NCI-H2227 (cell line): ENCODE measurements around the gene RABGAP1L.
"Not testable (repeated sequence)": the region's sequence is repeated elsewhere in the genome, so short reads cannot be mapped to it uniquely, and the experiment has no call there.

Experiments used
- DNase-seq: peaks from one replicate; lab custom pipeline; 2025; ENCODE audit not compliant: unreplicated experiment; lab: John Stamatoyannopoulos, UW

The RABGAP1L gene

GRCh38 chr1:174652569-174653280 lies 493.4 kb downstream of the RABGAP1L start:
- DNase-seq, result peak; percentile 24

- DNase-seq, result no peak
Measured at GRCh38 chr1:174654560-174654959, 495.2 kb downstream of the RABGAP1L start.

GRCh38 chr1:174656409-174657059 lies 497.2 kb downstream of the RABGAP1L start:
- no peak for DNase-seq

GRCh38 chr1:174657411-174657810 lies 498.1 kb downstream of the RABGAP1L start:
- no peak for DNase-seq

- DNase-seq, result no peak
Measured at GRCh38 chr1:174657893-174658292, 498.6 kb downstream of the RABGAP1L start.

GRCh38 chr1:174659823-174660222 lies 500.5 kb downstream of the RABGAP1L start:
- no peak for DNase-seq

- no peak for DNase-seq
Measured at GRCh38 chr1:174660476-174660875, 501.2 kb downstream of the RABGAP1L start.

GRCh38 chr1:174663358-174663757 lies 504.0 kb downstream of the RABGAP1L start:
- no peak for DNase-seq

GRCh38 chr1:174666248-174666647 lies 506.9 kb downstream of the RABGAP1L start:
- DNase-seq, result no peak

- DNase-seq, result no peak
Measured at GRCh38 chr1:174671826-174672225, 512.5 kb downstream of the RABGAP1L start.

GRCh38 chr1:174676856-174677255 lies 517.5 kb downstream of the RABGAP1L start:
- no peak for DNase-seq

- DNase-seq, result no peak
Measured at GRCh38 chr1:174678657-174679056, 519.3 kb downstream of the RABGAP1L start.

GRCh38 chr1:174680101-174680500 lies 520.8 kb downstream of the RABGAP1L start:
- DNase-seq, result no peak

GRCh38 chr1:174682419-174683008 lies 523.2 kb downstream of the RABGAP1L start:
- no peak for DNase-seq

- DNase-seq, result no peak
Measured at GRCh38 chr1:174686213-174686612, 526.9 kb downstream of the RABGAP1L start.

- DNase-seq, result no peak
Measured at GRCh38 chr1:174689524-174689923, 530.2 kb downstream of the RABGAP1L start.

- DNase-seq, result no peak
Measured at GRCh38 chr1:174690266-174690665, 530.9 kb downstream of the RABGAP1L start.

GRCh38 chr1:174692313-174692712 lies 533.0 kb downstream of the RABGAP1L start:
- no peak for DNase-seq

- DNase-seq, result no peak
Measured at GRCh38 chr1:174693085-174693484, 533.8 kb downstream of the RABGAP1L start.

- DNase-seq, result not testable (repeated sequence)
Measured at GRCh38 chr1:174693539-174693938, 534.2 kb downstream of the RABGAP1L start.

- DNase-seq, result no peak
Measured at GRCh38 chr1:174696026-174696821, 536.9 kb downstream of the RABGAP1L start.
